Osteocyte (in vitro differentiated cells): ENCODE results near the gene UBE2Q2. TPM values are rescaled to one million over a fixed set of nuclear protein-coding genes. Genes with fewer than 3 reads are reported as not detected.

Experiments
- DNase-seq: peaks from one replicate; pipeline ENCODE4 v3.0.0; 2021; ENCODE audit warnings: mixed read lengths; ENCODE audit not compliant: unreplicated experiment; ENCODE audit errors: extremely low spot score
- H3K27ac Mint-ChIP-seq: one replicate; pipeline ENCODE4 v1.8.0; 2021; ENCODE audit warnings: mild to moderate bottlenecking, mixed read lengths; ENCODE audit not compliant: unreplicated experiment
- H3K27me3 Mint-ChIP-seq: one replicate; pipeline ENCODE4 v1.8.0; 2021; ENCODE audit warnings: mixed read lengths; ENCODE audit not compliant: unreplicated experiment
- H3K36me3 Mint-ChIP-seq: one replicate; pipeline ENCODE4 v1.8.0; 2021; ENCODE audit warnings: mixed read lengths; ENCODE audit not compliant: unreplicated experiment
- H3K4me1 Mint-ChIP-seq: one replicate; pipeline ENCODE4 v1.8.0; 2021; ENCODE audit warnings: mixed read lengths; ENCODE audit not compliant: unreplicated experiment
- H3K4me3 Mint-ChIP-seq: one replicate; pipeline ENCODE4 v1.8.0; 2021; ENCODE audit warnings: mild to moderate bottlenecking, moderate library complexity, mixed read lengths; ENCODE audit not compliant: unreplicated experiment
- H3K9me3 Mint-ChIP-seq: one replicate; pipeline ENCODE4 v1.8.0; 2021; ENCODE audit warnings: mixed read lengths; ENCODE audit not compliant: unreplicated experiment
- total RNA-seq: library from RNA; stranded (reverse); gene quantifications from 2 replicates; pipeline ENCODE4 v1.2.1, GENCODE V29; 2021
- TF ChIP-seq, protein P1 (sequence below): fragments of 200-600 bp; sonication (generic); IDR thresholded peaks from 2 replicates; pipeline ENCODE4 v1.5.0; 2021; ENCODE audit warnings: antibody characterized with exemption, mild to moderate bottlenecking, moderate library complexity

Gene UBE2Q2
- total RNA-seq, 1 donor from 2014 or later, result 43.2 TPM

DNA sequence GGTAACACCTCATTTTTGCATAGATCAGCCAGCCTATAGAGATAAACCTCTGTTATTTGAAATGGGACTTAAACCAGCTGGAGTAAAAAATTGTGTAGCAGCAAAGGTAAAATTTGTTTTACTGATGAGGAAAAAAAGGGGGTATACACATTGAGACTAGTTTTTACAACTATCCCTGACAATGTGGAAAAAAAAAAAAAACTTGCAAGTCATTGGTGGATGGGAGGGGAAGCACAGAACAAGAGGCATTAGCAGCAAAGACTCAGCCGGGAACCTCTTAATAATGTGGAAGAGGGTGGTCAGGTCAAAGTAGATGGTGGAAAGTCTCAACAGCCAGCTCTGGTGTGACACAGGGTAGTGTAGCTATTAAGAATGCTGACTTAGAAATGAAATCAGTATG is 74.9 kb downstream of the UBE2Q2 start:
- DNase-seq, result no peak
- H3K27me3 Mint-ChIP-seq, result no peaks in the 10 kb centered on the region
- no peak overlapping the region for H3K27ac Mint-ChIP-seq
- peaks cover 42% of the 10 kb centered on the region for H3K36me3 Mint-ChIP-seq
- no peak overlapping the region for H3K4me3 Mint-ChIP-seq
- H3K4me1 Mint-ChIP-seq, result peaks cover 7% of the 10 kb centered on the region
- no peaks in the 10 kb centered on the region for H3K9me3 Mint-ChIP-seq
- TF ChIP-seq, protein P1, sequence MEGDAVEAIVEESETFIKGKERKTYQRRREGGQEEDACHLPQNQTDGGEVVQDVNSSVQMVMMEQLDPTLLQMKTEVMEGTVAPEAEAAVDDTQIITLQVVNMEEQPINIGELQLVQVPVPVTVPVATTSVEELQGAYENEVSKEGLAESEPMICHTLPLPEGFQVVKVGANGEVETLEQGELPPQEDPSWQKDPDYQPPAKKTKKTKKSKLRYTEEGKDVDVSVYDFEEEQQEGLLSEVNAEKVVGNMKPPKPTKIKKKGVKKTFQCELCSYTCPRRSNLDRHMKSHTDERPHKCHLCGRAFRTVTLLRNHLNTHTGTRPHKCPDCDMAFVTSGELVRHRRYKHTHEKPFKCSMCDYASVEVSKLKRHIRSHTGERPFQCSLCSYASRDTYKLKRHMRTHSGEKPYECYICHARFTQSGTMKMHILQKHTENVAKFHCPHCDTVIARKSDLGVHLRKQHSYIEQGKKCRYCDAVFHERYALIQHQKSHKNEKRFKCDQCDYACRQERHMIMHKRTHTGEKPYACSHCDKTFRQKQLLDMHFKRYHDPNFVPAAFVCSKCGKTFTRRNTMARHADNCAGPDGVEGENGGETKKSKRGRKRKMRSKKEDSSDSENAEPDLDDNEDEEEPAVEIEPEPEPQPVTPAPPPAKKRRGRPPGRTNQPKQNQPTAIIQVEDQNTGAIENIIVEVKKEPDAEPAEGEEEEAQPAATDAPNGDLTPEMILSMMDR, result no peak

DNA sequence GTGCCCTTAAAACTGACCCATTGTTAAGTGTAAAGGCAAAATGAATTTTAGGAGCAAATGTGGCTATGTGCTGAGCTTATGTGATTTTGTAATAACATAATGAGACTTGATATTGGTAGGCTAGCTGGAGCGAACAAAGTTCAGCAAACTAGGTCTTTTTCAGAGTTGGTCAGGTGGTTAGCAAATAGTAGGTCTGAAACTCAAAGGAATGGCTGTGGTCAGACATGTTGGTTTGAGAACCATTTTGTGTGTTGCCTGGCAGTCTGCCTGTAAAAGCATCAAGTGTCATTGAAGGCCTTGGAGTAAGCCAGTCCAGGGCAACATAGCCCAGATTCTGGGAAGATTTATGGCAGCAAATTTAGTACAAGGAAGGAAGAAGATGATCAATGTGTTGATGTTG is 76.8 kb downstream of the UBE2Q2 start:
- peak overlapping the region; percentile 43 for H3K27ac Mint-ChIP-seq
- H3K4me3 Mint-ChIP-seq, result no peak overlapping the region

DNA sequence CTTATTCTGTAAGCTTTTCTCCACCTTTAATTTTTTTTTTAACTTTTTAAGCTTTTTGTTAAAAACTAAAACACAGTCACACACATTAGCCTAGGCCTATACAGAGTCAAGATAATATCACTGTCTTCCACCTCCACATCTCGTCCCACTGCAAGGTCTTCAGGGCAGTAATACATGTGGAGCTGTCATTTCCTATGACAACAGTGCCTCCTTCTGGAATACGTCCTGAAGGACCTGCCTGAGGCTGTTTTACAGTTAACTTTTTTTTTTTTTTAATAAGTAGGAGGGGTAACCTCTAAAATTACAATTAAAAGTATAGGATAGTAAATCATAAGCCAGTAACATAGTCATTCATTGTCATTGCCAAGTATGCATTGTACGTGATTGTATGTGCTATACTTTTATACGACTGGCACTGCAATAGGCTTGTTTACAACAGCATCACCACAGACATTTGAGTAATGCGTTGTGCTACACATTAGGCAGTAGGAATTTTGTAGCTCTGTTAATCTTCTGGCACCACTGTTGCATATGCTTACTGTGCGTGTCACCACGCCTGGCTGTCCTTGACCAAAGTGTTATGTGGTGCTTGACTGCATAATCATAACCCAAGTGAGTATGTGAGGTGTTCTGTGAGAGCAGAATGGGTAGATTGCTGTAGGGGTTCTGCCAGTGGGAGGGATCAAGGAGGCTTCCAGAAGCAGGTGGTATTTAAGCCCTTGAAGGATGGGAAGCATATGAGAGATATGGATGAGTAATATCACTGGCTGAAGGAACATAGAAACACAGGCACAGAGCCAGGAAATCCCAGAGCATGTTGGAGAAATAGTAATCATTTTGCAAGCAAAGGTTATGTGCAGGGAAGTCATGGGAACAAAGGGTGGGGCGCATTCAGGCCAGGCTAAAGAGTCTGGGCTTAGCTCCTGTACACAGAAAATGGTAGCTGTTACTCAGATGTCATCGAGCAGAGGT is 78.8 kb downstream of the UBE2Q2 start:
- Mint-ChIP-seq H3K4me3 (no peak overlapping the region), H3K27me3 (no peaks in the 10 kb centered on the region), H3K4me1 (peaks cover 7% of the 10 kb centered on the region), H3K27ac (no peak overlapping the region), H3K36me3 (peaks cover 39% of the 10 kb centered on the region), H3K9me3 (no peaks in the 10 kb centered on the region)
- DNase-seq, result no peak
- TF ChIP-seq, protein P1, result peak; percentile 43

More for the DNA sequence above, 76.8 kb downstream of the UBE2Q2 start:
- DNase-seq, result no peak
- peaks cover 7% of the 10 kb centered on the region for H3K4me1 Mint-ChIP-seq
- no peaks in the 10 kb centered on the region for H3K9me3 Mint-ChIP-seq
- H3K27me3 Mint-ChIP-seq, result no peaks in the 10 kb centered on the region
- H3K36me3 Mint-ChIP-seq, result peaks cover 33% of the 10 kb centered on the region
- TF ChIP-seq, protein P1, result no peak

DNA sequence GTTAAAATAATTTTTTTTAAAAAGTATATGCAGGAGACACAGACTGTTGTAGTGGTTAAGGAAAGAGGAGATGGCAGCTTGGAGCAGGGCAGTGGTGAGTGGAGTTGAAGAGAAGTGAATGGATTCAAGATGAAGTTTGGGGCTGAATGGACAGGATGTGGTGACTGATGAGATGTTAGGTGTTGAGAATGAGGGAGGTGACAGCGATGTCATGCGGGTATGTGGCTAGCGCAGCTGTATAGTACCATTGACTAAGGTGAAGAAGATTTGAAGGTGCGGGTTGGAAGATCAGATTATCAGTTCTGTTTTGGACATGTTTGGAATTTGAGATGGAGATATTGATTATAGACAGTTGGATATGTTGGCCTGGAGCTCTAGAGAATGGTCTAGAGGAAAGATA is 80.5 kb downstream of the UBE2Q2 start:
- Mint-ChIP-seq H3K27me3 (no peaks in the 10 kb centered on the region), H3K27ac (no peak overlapping the region), H3K9me3 (no peaks in the 10 kb centered on the region), H3K4me3 (no peak overlapping the region), H3K36me3 (peaks cover 22% of the 10 kb centered on the region), H3K4me1 (peaks cover 7% of the 10 kb centered on the region)
- no peak for DNase-seq
- TF ChIP-seq, protein P1, result no peak

DNA sequence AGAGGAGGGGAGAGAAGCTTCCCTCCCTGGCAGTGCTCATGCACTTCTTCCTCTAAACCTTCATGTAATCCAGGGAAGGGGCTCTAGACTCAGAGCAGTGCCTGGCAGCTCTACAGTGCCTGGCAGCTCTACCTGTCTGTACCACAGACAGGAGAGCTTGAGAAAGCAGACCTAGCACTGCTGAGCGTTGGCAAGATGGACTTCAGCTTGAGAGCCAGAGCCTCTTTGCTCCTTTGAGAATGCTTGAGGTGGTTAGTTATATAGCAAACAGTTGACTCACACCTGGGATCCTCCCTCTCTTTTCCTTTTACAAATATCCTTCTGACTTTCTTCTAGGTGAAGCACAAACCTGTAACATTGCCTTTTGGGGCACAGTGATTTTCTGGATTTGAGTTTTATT is 81.3 kb downstream of the UBE2Q2 start:
- TF ChIP-seq, protein P1, result no peak
- Mint-ChIP-seq H3K9me3 (no peaks in the 10 kb centered on the region), H3K27me3 (no peaks in the 10 kb centered on the region), H3K27ac (no peak overlapping the region), H3K36me3 (peaks cover 20% of the 10 kb centered on the region), H3K4me1 (peaks cover 7% of the 10 kb centered on the region), H3K4me3 (no peak overlapping the region)
- no peak for DNase-seq
